ENCODE results near the gene STOM.

DNA sequence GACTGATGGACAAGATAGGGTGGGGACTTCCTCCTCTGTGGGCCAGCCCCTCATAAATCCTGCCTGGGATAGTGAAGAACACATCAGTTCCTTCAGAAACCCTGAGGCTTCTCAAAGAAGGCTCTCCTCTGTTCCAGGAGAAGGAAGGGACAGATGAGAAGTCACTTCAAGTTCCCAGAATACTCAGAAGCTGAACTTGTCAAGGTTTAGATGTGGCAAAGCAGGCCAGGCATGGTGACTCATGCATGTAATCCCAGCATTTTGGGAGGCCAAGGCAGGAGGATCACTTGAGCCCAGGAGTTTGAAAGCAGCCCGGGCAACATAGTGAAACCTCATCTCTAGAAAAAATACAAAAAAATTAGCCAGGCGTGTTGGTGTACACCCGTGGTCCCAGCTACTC is 38.5 kb downstream of the STOM start:
- TF ChIP-seq, protein P1, sequence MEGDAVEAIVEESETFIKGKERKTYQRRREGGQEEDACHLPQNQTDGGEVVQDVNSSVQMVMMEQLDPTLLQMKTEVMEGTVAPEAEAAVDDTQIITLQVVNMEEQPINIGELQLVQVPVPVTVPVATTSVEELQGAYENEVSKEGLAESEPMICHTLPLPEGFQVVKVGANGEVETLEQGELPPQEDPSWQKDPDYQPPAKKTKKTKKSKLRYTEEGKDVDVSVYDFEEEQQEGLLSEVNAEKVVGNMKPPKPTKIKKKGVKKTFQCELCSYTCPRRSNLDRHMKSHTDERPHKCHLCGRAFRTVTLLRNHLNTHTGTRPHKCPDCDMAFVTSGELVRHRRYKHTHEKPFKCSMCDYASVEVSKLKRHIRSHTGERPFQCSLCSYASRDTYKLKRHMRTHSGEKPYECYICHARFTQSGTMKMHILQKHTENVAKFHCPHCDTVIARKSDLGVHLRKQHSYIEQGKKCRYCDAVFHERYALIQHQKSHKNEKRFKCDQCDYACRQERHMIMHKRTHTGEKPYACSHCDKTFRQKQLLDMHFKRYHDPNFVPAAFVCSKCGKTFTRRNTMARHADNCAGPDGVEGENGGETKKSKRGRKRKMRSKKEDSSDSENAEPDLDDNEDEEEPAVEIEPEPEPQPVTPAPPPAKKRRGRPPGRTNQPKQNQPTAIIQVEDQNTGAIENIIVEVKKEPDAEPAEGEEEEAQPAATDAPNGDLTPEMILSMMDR (IDR thresholded peaks at IDR 0.05; ENCODE audit: low read depth, low read length) = no peak
- TF ChIP-seq POLR2A (IDR thresholded peaks at IDR 0.05; ENCODE audit: extremely low read depth, insufficient read length) = no peak
